ENCODE data around the gene RARS2. TPM values are rescaled to one million over a fixed set of nuclear protein-coding genes. Genes with fewer than 3 reads are reported as not detected.

The RARS2 gene
- total RNA-seq, 3 donors from 2014 or later, result 27.8 to 34.4 (median 30.7) TPM

DNA sequence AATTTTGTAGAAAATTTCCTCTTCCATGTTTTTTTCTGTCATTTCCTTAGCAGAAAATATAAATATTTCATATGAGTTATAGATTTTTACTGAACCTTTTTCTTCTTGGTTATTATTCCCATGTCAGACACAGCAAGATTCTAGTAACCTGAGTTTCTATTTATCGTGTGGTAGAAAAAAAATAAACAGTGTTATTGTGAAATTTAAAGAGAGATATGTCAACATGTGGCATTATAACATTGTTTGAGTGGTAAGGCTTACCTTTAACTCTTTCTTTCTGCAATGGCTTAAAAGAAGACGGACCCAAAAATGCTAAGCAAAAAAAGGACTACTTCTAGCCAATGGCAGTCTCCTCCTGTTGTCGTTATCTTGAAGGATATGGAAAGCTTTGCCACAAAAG, 19.0 kb upstream of the RARS2 start:
- TF ChIP-seq, protein P1, sequence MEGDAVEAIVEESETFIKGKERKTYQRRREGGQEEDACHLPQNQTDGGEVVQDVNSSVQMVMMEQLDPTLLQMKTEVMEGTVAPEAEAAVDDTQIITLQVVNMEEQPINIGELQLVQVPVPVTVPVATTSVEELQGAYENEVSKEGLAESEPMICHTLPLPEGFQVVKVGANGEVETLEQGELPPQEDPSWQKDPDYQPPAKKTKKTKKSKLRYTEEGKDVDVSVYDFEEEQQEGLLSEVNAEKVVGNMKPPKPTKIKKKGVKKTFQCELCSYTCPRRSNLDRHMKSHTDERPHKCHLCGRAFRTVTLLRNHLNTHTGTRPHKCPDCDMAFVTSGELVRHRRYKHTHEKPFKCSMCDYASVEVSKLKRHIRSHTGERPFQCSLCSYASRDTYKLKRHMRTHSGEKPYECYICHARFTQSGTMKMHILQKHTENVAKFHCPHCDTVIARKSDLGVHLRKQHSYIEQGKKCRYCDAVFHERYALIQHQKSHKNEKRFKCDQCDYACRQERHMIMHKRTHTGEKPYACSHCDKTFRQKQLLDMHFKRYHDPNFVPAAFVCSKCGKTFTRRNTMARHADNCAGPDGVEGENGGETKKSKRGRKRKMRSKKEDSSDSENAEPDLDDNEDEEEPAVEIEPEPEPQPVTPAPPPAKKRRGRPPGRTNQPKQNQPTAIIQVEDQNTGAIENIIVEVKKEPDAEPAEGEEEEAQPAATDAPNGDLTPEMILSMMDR (IDR thresholded peaks at IDR 0.05), result no peak
- H3K4me1 ChIP-seq (ENCODE audit: low read depth), result no peaks in the 10 kb centered on the region
- no peaks in the 10 kb centered on the region for H3K36me3 ChIP-seq (ENCODE audit: low read depth)
- intact Hi-C loops (cut with DNase I, micrococcal nuclease), result no loop called here
- no peak for DNase-seq
- no peak for ATAC-seq
- no peak overlapping the region for H3K4me3 ChIP-seq
- no peaks in the 10 kb centered on the region for H3K9me3 ChIP-seq

DNA sequence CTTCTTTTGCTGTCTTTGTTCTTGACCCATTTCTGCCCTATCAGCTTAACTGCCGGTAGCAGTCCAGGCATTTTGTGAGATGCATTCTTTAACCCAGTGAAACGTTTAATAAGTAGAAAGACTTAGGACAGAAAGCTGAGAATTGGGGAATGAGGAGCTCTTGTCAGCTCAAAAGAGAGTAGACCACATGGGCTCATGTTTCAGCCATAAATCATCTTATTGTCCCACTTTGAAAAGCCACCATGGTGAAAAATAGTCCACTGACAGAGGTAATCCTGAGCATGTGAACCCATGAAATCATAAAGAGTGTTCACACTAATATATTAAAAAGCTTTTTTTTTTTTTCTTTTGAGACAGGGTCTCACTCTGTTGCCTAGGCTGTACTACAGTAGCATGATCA, 16.4 kb upstream of the RARS2 start:
- TF ChIP-seq, protein P1 (IDR thresholded peaks at IDR 0.05), result no peak
- DNase-seq (no peak), ATAC-seq (no peak)
- no peak overlapping the region for H3K4me3 ChIP-seq
- no peaks in the 10 kb centered on the region for H3K36me3 ChIP-seq (ENCODE audit: low read depth)
- no peaks in the 10 kb centered on the region for H3K4me1 ChIP-seq (ENCODE audit: low read depth)
- H3K9me3 ChIP-seq, result no peaks in the 10 kb centered on the region
- intact Hi-C loops (cut with DNase I, micrococcal nuclease), result no loop called here

DNA sequence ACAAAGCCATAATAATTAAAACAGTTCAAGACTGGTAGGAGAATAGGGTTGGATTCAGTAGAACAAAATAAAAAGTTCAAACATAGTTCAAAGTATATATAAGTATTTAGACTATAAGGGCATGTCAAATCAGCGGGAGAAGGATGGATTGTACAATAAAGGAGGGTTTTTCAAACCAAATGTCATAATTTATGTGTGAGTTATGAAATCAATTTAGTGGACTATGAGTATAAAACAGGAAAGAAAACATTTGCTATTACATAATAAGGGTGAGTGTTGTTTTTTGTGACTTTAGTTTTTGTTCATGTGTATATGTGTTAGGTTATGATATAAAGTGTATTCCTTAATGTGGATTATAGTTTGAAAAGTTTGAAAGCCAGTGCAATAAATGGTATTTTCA, 10.8 kb upstream of the RARS2 start:
- Histone ChIP-seq H3K4me1 (ENCODE audit: low read depth) (no peaks in the 10 kb centered on the region), H3K9me3 (no peaks in the 10 kb centered on the region), H3K36me3 (ENCODE audit: low read depth) (no peaks in the 10 kb centered on the region), H3K4me3 (no peak overlapping the region)
- TF ChIP-seq, protein P1 (IDR thresholded peaks at IDR 0.05), result no peak
- intact Hi-C loops (cut with DNase I, micrococcal nuclease), result no loop called here
- DNase-seq (no peak), ATAC-seq (no peak)

DNA sequence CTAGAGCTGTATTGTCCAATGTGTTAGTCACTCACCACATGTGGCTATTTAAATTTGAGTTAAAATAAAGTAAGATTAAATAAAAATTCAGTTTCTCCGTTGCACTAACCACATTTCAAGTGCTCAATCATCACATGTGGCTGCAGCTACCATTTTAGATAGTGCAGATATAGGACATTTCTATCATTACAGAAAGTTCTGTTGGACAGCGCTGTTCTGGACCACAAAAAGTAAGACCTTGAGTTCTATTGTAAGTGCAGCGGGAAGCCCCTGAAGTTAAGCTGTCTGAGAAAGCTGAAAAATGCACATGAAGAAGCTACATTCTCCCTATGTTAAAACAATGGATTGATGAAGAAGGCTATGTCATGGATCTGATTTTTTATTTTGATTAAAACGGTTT, 1.2 kb upstream of the RARS2 start:
- no peak overlapping the region for H3K4me3 ChIP-seq
- no peaks in the 10 kb centered on the region for H3K9me3 ChIP-seq
- H3K36me3 ChIP-seq (ENCODE audit: low read depth), result no peaks in the 10 kb centered on the region
- ATAC-seq, result no peak
- TF ChIP-seq, protein P1 (IDR thresholded peaks at IDR 0.05), result no peak
- no peak for DNase-seq
- intact Hi-C loops (cut with DNase I, micrococcal nuclease), result no loop called here
- peaks cover 24% of the 10 kb centered on the region for H3K4me1 ChIP-seq (ENCODE audit: low read depth)

DNA sequence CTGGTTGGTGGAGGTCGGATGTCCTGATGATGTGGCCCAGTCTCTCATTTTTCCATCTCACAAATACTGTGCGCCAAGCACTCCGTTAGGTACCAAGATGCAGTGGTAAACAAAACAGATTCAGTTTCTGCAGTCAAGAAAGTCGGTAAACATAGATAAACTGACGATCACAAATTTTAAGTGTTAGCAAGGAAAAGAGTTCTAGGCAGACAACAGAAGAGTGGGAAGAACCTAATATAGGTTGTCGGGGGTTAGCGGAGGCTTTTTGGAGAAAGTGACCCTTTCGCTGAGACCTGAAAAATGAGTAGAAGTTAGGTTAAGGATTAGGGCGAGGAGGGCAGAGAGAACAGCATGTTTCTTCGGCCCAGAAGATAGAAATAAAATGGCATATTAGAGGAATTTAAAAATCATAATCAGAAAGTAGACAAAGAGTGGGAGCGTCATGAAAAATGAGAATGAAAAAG, 662 bp upstream of the RARS2 start:
- DNase-seq (no peak), ATAC-seq (no peak)
- Histone ChIP-seq H3K4me1 (ENCODE audit: low read depth) (peaks cover 24% of the 10 kb centered on the region), H3K4me3 (peak overlapping the region; percentile 77), H3K9me3 (no peaks in the 10 kb centered on the region), H3K36me3 (ENCODE audit: low read depth) (no peaks in the 10 kb centered on the region)
- intact Hi-C loops (cut with DNase I, micrococcal nuclease), result no loop called here
- TF ChIP-seq, protein P1 (IDR thresholded peaks at IDR 0.05), result no peak
